ENCODE measurements around the gene MEGF10.

DNA sequence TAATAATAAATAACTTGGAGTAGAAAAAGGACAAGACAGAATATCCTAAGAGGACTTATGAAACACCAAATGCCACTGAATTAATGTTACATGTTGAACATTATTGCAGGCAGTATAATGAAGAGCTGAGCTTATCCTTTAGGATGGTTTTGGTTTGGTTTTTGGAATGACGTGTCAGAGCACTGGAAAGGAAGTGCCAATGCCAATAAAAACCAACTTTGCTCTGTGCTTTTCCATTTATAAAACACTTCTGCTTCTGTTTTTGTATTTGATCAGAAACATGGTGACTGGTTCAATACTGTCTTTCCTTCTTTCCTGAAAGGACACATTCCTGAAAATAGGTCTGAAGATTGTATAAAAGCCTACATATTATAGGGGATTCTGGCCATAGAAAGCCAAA, 4.2 kb downstream of the MEGF10 start:
- TF ChIP-seq CTCF (IDR thresholded peaks at IDR 0.05; ENCODE audit: borderline replicate concordance, extremely low read depth, low read length, poor library complexity, severe bottlenecking) (no peak), EZH2 (IDR thresholded peaks at IDR 0.05; ENCODE audit: borderline replicate concordance, low read depth, low read length, severe bottlenecking) (no peak)
